ENCODE data around the gene BCAN. TPM values are rescaled to one million over a fixed set of nuclear protein-coding genes. Genes with fewer than 3 reads are reported as not detected.

The BCAN gene
- total RNA-seq, 4 donors from 2014 or later, result 0.54 to 1.1 TPM; not detected in 2

GRCh38 chr1:156681196-156681960, 39.5 kb downstream of the BCAN start:
- no peak for TF ChIP-seq POLR2A (IDR thresholded peaks at IDR 0.05)
- TF ChIP-seq, protein P1, sequence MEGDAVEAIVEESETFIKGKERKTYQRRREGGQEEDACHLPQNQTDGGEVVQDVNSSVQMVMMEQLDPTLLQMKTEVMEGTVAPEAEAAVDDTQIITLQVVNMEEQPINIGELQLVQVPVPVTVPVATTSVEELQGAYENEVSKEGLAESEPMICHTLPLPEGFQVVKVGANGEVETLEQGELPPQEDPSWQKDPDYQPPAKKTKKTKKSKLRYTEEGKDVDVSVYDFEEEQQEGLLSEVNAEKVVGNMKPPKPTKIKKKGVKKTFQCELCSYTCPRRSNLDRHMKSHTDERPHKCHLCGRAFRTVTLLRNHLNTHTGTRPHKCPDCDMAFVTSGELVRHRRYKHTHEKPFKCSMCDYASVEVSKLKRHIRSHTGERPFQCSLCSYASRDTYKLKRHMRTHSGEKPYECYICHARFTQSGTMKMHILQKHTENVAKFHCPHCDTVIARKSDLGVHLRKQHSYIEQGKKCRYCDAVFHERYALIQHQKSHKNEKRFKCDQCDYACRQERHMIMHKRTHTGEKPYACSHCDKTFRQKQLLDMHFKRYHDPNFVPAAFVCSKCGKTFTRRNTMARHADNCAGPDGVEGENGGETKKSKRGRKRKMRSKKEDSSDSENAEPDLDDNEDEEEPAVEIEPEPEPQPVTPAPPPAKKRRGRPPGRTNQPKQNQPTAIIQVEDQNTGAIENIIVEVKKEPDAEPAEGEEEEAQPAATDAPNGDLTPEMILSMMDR (IDR thresholded peaks at IDR 0.05), result no peak
- no peaks in the 10 kb centered on the region for H3K9me3 ChIP-seq
- intact Hi-C loops (cut with DNase I), result loop anchor here (10.0 kb wide), 1 partner anchor 203 kb away; no protein-coding TSS in a partner anchor
- WGBS, 2 donors, result 73 to 76% methylated on average over 8 of the region's 8 CpGs
- H3K4me3 ChIP-seq (replicated peaks in 1 of 3), result no peak overlapping the region
- H3K36me3 ChIP-seq, result no peaks in the 10 kb centered on the region
- no peak overlapping the region for H3K27ac ChIP-seq
- peaks cover 8% of the 10 kb centered on the region for H3K27me3 ChIP-seq
- no peak for DNase-seq
- H3K4me1 ChIP-seq, result peaks cover 8 to 12% of the 10 kb centered on the region in 2 donors

- DNase-seq, result no peak
- peaks cover 1% of the 10 kb centered on the region for H3K27me3 ChIP-seq
- intact Hi-C loops (cut with DNase I), result loop anchor here (10.0 kb wide), 1 partner anchor 202 kb away; no protein-coding TSS in a partner anchor
Measured at GRCh38 chr1:156682166-156682890, 40.4 kb downstream of the BCAN start.

GRCh38 chr1:156684227-156684782, 42.4 kb downstream of the BCAN start:
- TF ChIP-seq, protein P1 (IDR thresholded peaks at IDR 0.05), result no peak
- no peak for TF ChIP-seq POLR2A (IDR thresholded peaks at IDR 0.05)
- DNase-seq, result no peak
- no peaks in the 10 kb centered on the region for H3K36me3 ChIP-seq
- WGBS, 2 donors, result 69 to 86% methylated on average over 5 of the region's 5 CpGs
- H3K4me3 ChIP-seq (replicated peaks in 1 of 3), result no peak overlapping the region
- H3K9me3 ChIP-seq, result no peaks in the 10 kb centered on the region
- no peak overlapping the region for H3K27ac ChIP-seq
- peaks cover 0 to 3% of the 10 kb centered on the region in 2 donors for H3K4me1 ChIP-seq
- intact Hi-C loops (cut with DNase I), result loop anchor here (10.0 kb wide), 1 partner anchor 200 kb away; no protein-coding TSS in a partner anchor
- H3K27me3 ChIP-seq, result no peaks in the 10 kb centered on the region

More at GRCh38 chr1:156682166-156682890, 40.4 kb downstream of the BCAN start:
- WGBS, 2 donors, result 55 to 60% methylated on average over 5 of the region's 5 CpGs
- Histone ChIP-seq H3K36me3 (no peaks in the 10 kb centered on the region), H3K4me3 (replicated peaks in 1 of 3) (no peak overlapping the region), H3K4me1 (peaks cover 2 to 3% of the 10 kb centered on the region in 2 donors), H3K9me3 (no peaks in the 10 kb centered on the region), H3K27ac (no peak overlapping the region)
- TF ChIP-seq POLR2A (IDR thresholded peaks at IDR 0.05), result no peak
- TF ChIP-seq, protein P1 (IDR thresholded peaks at IDR 0.05), result no peak

GRCh38 chr1:156689035-156689952, 47.4 kb downstream of the BCAN start:
- H3K27ac ChIP-seq, result peak overlapping the region in 1 of 3 donors; percentile 15
- TF ChIP-seq, protein P1 (IDR thresholded peaks at IDR 0.05), result peak; percentile 91 to 95 (median 95)
- no peak for TF ChIP-seq POLR2A (IDR thresholded peaks at IDR 0.05)
- no peaks in the 10 kb centered on the region for H3K27me3 ChIP-seq
- no peaks in the 10 kb centered on the region for H3K36me3 ChIP-seq
- intact Hi-C loops (cut with DNase I), result loop anchor here (10.0 kb wide), 1 partner anchor 196 kb away; no protein-coding TSS in a partner anchor
- no peaks in the 10 kb centered on the region for H3K9me3 ChIP-seq
- no peak overlapping the region for H3K4me3 ChIP-seq (replicated peaks in 1 of 3)
- H3K4me1 ChIP-seq, result peaks cover 35 to 51% of the 10 kb centered on the region in 2 donors
- 0% methylated on average over 21 to 23 of the region's 23 CpGs for WGBS, 2 donors
- DNase-seq, result peak; percentile 82
